ENCODE data around the gene RCOR2.

The RCOR2 gene

DNA sequence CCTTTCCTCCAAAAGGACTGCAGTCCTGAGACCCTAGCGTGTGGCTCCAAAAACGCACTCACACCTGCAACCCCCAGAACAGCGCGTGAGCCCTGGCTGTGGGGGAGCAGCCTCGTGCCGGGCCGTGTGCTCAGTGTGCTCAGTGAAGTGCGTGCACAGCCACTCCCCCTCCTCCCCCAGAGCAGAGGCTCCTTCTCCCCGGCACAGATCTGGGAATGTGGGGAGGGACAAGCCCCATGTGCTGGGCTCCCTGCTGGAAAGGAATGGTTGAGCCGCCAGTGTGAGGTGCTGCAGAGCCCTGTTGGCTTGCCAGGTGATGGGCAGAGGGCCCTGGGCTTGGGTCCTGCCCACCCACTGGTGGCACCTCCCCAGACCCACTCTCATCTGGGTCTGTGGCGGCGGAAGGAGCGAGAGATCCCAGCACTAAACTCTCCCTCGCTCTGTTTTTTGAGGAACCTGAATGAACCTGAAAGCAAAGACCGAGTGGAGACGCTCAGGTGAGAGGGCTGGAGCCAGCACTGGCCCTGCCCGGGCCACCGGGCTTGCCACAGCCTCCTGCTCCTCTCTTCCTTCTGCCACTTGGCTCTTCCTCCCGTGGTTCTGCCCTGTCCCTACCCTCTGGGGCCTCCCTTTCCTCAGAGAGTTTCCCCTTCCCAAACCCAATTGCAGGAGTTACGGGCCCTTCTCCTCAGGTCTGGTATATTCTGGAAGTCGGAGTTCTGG, 9.0 kb downstream of the RCOR2 start:
- TF ChIP-seq, protein P1, sequence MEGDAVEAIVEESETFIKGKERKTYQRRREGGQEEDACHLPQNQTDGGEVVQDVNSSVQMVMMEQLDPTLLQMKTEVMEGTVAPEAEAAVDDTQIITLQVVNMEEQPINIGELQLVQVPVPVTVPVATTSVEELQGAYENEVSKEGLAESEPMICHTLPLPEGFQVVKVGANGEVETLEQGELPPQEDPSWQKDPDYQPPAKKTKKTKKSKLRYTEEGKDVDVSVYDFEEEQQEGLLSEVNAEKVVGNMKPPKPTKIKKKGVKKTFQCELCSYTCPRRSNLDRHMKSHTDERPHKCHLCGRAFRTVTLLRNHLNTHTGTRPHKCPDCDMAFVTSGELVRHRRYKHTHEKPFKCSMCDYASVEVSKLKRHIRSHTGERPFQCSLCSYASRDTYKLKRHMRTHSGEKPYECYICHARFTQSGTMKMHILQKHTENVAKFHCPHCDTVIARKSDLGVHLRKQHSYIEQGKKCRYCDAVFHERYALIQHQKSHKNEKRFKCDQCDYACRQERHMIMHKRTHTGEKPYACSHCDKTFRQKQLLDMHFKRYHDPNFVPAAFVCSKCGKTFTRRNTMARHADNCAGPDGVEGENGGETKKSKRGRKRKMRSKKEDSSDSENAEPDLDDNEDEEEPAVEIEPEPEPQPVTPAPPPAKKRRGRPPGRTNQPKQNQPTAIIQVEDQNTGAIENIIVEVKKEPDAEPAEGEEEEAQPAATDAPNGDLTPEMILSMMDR (IDR thresholded peaks at IDR 0.05), result no peak

GRCh38 chr11:63907063-63907462, 9.9 kb downstream of the RCOR2 start:
- TF ChIP-seq, protein P1 (IDR thresholded peaks at IDR 0.05), result no peak

GRCh38 chr11:63906585-63906984, 10.4 kb downstream of the RCOR2 start:
- TF ChIP-seq, protein P1 (IDR thresholded peaks at IDR 0.05), result peak; percentile 39; the same call in 1 of the 2 replicates

- TF ChIP-seq, protein P1 (IDR thresholded peaks at IDR 0.05), result no peak
Observed at GRCh38 chr11:63906087-63906486, 10.9 kb downstream of the RCOR2 start.

GRCh38 chr11:63905179-63905578, 11.8 kb downstream of the RCOR2 start:
- TF ChIP-seq, protein P1 (IDR thresholded peaks at IDR 0.05), result no peak

DNA sequence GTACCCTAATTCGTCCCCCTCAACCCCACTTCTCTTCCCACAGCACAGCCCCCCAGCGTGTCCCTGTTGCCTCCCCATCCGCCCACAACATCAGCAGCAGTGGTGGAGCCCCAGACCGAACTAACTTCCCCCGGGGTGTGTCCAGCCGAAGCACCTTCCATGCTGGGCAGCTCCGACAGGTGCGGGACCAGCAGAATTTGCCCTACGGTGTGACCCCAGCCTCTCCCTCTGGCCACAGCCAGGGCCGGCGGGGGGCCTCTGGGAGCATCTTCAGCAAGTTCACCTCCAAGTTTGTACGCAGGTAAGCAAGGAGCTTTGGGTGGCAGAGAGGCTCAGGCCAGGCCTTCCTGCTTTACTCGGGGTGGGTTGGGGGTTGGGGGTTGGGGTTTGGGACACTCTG, 12.2 kb downstream of the RCOR2 start:
- TF ChIP-seq, protein P1 (IDR thresholded peaks at IDR 0.05), result no peak

DNA sequence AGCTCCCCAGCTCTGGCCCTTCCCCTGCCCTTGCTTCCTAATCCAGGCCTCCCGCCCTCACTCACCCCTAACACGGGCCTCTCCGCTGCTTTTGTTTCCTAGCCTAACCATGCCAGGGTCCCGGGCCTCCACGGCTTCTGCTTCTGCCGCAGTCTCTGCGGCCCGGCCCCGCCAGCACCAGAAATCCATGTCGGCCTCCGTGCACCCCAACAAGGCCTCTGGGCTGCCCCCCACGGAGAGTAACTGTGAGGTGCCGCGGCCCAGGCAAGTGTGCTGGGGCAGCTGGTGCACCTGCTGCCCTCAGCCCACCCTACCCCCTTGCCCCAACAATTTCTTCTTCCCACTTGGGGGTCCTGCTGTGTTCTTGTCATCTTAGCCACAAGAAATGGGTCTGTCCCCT, 13.1 kb downstream of the RCOR2 start:
- TF ChIP-seq, protein P1 (IDR thresholded peaks at IDR 0.05), result no peak

- TF ChIP-seq, protein P1 (IDR thresholded peaks at IDR 0.05), result peak; percentile 26; the same call in 1 of the 2 replicates
Observed at GRCh38 chr11:63901660-63902059, 15.3 kb downstream of the RCOR2 start.
